ENCODE measurements around the gene TNFRSF18. TPM values are rescaled to one million over a fixed set of nuclear protein-coding genes. Genes with fewer than 3 reads are reported as not detected.

Gene TNFRSF18
- polyA plus RNA-seq, 2 of the 4 experiments (the other 2 are of a cell fraction): not detected

GRCh38 chr1:1240348-1240732 is 33.9 kb upstream of the TNFRSF18 start:
- TF ChIP-seq RCOR1 (IDR thresholded peaks at IDR 0.05; ENCODE audit: low read depth, low read length) (no peak), RAD21 (conservative IDR thresholded peaks at IDR 0.05 in 1 of 2, IDR thresholded peaks at IDR 0.05 in 1 of 2) (no peak), CBX2 (IDR thresholded peaks at IDR 0.05; ENCODE audit: borderline replicate concordance, low read depth) (no peak), BCL3 (IDR thresholded peaks at IDR 0.05) (no peak), HOXA7 (CRISPR knock-in tag; IDR thresholded peaks at IDR 0.05) (no peak), JUNB (IDR thresholded peaks at IDR 0.05) (no peak), ATOH8 (CRISPR knock-in tag; IDR thresholded peaks at IDR 0.05; ENCODE audit: low read depth) (no peak), CBX8 (IDR thresholded peaks at IDR 0.05) (no peak), JUN (IDR thresholded peaks at IDR 0.05) (no peak), HOXB13 (CRISPR knock-in tag; IDR thresholded peaks at IDR 0.05; ENCODE audit: low read depth) (no peak), USF2 (IDR thresholded peaks at IDR 0.05) (no peak), BHLHE40 (IDR thresholded peaks at IDR 0.05; ENCODE audit: low read depth, low read length) (no peak), HEYL (CRISPR knock-in tag; IDR thresholded peaks at IDR 0.05) (no peak), MAX (IDR thresholded peaks at IDR 0.05) (no peak), TP53 (CRISPR knock-in tag; IDR thresholded peaks at IDR 0.05) (no peak), POLR2A (IDR thresholded peaks at IDR 0.05; ENCODE audit: low read length) (no peak), POLR2AphosphoS2 (conservative IDR thresholded peaks at IDR 0.05; ENCODE audit: low read length) (no peak), PHF8 (IDR thresholded peaks at IDR 0.05; ENCODE audit: borderline replicate concordance, low read depth) (no peak), CEBPB (IDR thresholded peaks at IDR 0.05) (no peak)

GRCh38 chr1:1239614-1240347 is 33.4 kb upstream of the TNFRSF18 start:
- ATAC-seq (peak; percentile 6 to 10; a peak in 3 of 6 replicates), DNase-seq (ENCODE audit: low read depth in 1 of 2, low spot score in 1 of 2) (no peak), FAIRE-seq (no peak)
- Histone ChIP-seq H3K4me1 (peaks cover 31% of the 10 kb centered on the region), H3K4me3 (no peak overlapping the region), H3K4me2 (no peak overlapping the region), H3K27ac (0 out of 6 replicates have a peak overlapping the region, but pooled peaks of 1 of the 2 experiments have one; percentile 2), H3K9me3 (no peaks in the 10 kb centered on the region)
- 51% methylated on average over 5 of the region's 30 CpGs for WGBS (ENCODE audit: missing lambda C conversion rate)
- POLR2A ChIA-PET: no interaction called here
- TF ChIP-seq SMC3 (IDR thresholded peaks at IDR 0.05): no peak
- TF ChIP-seq ZC3H11A (IDR thresholded peaks at IDR 0.05): no peak
- TF ChIP-seq EP300 (IDR thresholded peaks at IDR 0.05): no peak
- no peak for TF ChIP-seq E2F6 (IDR thresholded peaks at IDR 0.05; ENCODE audit: borderline replicate concordance, low read depth)
- no peak for TF ChIP-seq RFX5 (IDR thresholded peaks at IDR 0.05)
- no peak for TF ChIP-seq HDAC2 (IDR thresholded peaks at IDR 0.05)
- no peak for TF ChIP-seq HOXB13 (CRISPR knock-in tag; IDR thresholded peaks at IDR 0.05; ENCODE audit: low read depth)
- TF ChIP-seq HOXB5 (CRISPR knock-in tag; IDR thresholded peaks at IDR 0.05): no peak
- TF ChIP-seq CHD4 (IDR thresholded peaks at IDR 0.05; ENCODE audit: borderline replicate concordance): no peak
- TF ChIP-seq HES2 (IDR thresholded peaks at IDR 0.05): no peak
- CTCF ChIA-PET: interaction anchor here (0.6 to 9.4 kb wide), 4 partner anchors 118 to 301 kb away, joined by 3 to 46 read pairs (median 3); no protein-coding TSS in a partner anchor

More at GRCh38 chr1:1240348-1240732, 33.9 kb upstream of the TNFRSF18 start:
- 50% methylated on average over 2 of the region's 11 CpGs for WGBS (ENCODE audit: missing lambda C conversion rate)
- ChIA-PET POLR2A (no interaction called here), CTCF (interaction anchor here (9.4 kb wide), 1 partner anchor 118 kb away, joined by 46 read pairs; no protein-coding TSS in a partner anchor)
- no peaks in the 10 kb centered on the region for H3K9me3 ChIP-seq
- DNase-seq (ENCODE audit: low read depth in 1 of 2, low spot score in 1 of 2): no peak
- ATAC-seq: no peak
- no peak overlapping the region for H3K27ac ChIP-seq
- peaks cover 33% of the 10 kb centered on the region for H3K4me1 ChIP-seq
- H3K4me2 ChIP-seq: no peak overlapping the region
- no peak for FAIRE-seq
- no peak overlapping the region for H3K4me3 ChIP-seq
